Measurements from ENCODE around the gene SBK3.

SBK3 gene

DNA sequence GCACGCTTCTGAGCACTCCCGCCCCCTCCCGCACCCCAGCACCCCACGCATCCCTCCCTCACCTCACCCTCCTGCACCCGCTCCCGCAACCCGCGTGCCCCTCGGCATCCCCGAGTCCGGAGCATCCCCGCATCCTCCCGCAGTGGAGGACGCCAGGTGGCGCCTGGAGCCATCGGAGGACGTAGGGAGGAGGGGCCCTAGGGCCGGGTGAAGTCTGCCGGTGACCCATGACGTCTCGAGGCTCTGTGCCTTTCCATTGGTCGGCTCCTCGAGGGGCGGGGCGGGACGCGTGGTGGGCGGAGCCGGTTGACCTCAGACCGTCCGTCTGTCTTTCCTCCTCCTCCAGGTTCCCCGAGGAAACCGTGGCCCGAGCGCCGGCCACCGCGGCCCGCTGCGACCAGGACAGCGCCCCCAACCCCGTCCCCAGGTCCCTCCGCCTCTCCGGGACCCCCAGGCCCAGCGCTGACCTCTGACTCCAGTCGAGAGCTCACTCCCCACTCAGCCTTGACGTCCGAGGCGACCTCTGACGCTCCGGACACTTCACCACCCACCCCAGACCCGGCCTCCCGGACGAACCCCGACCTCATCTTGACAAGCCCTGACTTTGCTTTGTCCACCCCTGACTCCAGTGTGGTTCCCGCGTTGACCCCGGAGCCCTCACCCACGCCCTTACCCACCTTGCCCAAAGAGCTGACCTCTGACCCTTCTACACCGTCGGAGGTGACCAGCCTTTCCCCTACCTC lies 28.3 kb downstream of the SBK3 start:
- Histone ChIP-seq H3K36me3 (ENCODE audit: control insufficient read depth in 1 of 2, insufficient read depth in 2 of 2, low read depth in 1 of 2, low read length in 2 of 2) (peaks cover 31 to 32% of the 10 kb centered on the region in 2 experiments), H2AK5ac (ENCODE audit: low read length, severe bottlenecking) (peak overlapping the region; percentile 60), H3K27ac (ENCODE audit: low read length, poor library complexity, severe bottlenecking) (no peak overlapping the region), H3K4ac (ENCODE audit: low read depth in 1 of 2, low read length in 2 of 2) (peak overlapping the region in 1 of 2 experiments; percentile 43), H2AFZ (ENCODE audit: low read depth, low read length) (peak overlapping the region; percentile 55), H2BK5ac (ENCODE audit: low read depth, low read length, poor library complexity, severe bottlenecking) (no peak overlapping the region), H3K23ac (ENCODE audit: low read length in 2 of 2) (no peak overlapping the region), H4K91ac (ENCODE audit: low read length) (no peak overlapping the region), H2BK12ac (ENCODE audit: low read length in 2 of 2) (peak overlapping the region in 1 of 2 experiments; percentile 49), H3K4me3 (ENCODE audit: insufficient read depth in 1 of 2, low read depth in 1 of 2, low read length in 2 of 2) (peak overlapping the region in 1 of 2 experiments; percentile 37), H3K18ac (ENCODE audit: low read depth in 1 of 2, low read length in 2 of 2) (peak overlapping the region; percentile 1 to 40), H3K9me3 (ENCODE audit: control insufficient read depth, low read length) (no peaks in the 10 kb centered on the region), H3K4me2 (ENCODE audit: low read length, poor library complexity, severe bottlenecking) (peak overlapping the region; percentile 64), H3K79me1 (replicated peaks; ENCODE audit: low read length, poor library complexity, severe bottlenecking) (no peaks in the 10 kb centered on the region), H4K8ac (ENCODE audit: low read length) (peak overlapping the region; percentile 83), H3K27me3 (ENCODE audit: control insufficient read depth in 1 of 2, insufficient read depth in 1 of 2, low read length in 2 of 2) (no peaks in the 10 kb centered on the region), H3K14ac (ENCODE audit: low read length in 2 of 2) (no peak overlapping the region), H3K9ac (ENCODE audit: low read length) (peak overlapping the region; percentile 71), H2BK15ac (ENCODE audit: low read depth, poor library complexity, severe bottlenecking) (no peak overlapping the region), H2BK120ac (ENCODE audit: low read depth, low read length) (no peak overlapping the region), H3K4me1 (ENCODE audit: control insufficient read depth, insufficient read depth, low read depth, low read length) (peaks cover 6% of the 10 kb centered on the region)
- peak; percentile 91 for DNase-seq
- 22% methylated on average over 58 of the region's 61 CpGs for WGBS

DNA sequence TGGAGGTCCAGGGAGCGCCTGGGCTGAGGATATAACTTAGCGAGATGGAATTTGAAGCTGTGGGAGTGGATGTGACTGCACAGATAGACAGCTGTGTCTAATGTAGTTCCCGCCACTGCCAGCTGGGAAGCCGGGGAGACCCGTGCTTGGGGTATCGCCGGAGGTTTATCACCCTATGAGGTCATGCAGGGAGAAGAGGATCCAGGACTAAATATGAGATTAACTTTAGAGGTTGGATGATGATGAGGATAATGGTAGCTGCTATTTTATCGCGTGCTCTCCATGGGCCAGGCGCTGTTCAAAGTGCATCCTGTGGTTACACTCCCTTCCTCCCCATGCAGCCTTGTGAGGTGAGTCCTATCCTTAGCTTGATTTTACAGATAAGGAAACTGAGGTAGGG lies 37.2 kb downstream of the SBK3 start:
- no peak overlapping the region for H4K8ac ChIP-seq (ENCODE audit: low read length)
- H3K9me3 ChIP-seq (ENCODE audit: control insufficient read depth, low read length): no peaks in the 10 kb centered on the region
- no peak overlapping the region for H2AK5ac ChIP-seq (ENCODE audit: low read length, severe bottlenecking)
- WGBS: 89% methylated on average over 10 of the region's 10 CpGs
- no peak overlapping the region for H2AFZ ChIP-seq (ENCODE audit: low read depth, low read length)
- peaks cover 21 to 42% of the 10 kb centered on the region in 2 experiments for H3K36me3 ChIP-seq (ENCODE audit: control insufficient read depth in 1 of 2, insufficient read depth in 2 of 2, low read depth in 1 of 2, low read length in 2 of 2)
- H2BK12ac ChIP-seq (ENCODE audit: low read length in 2 of 2): no peak overlapping the region
- H3K18ac ChIP-seq (ENCODE audit: low read depth in 1 of 2, low read length in 2 of 2): no peak overlapping the region
- no peak overlapping the region for H2BK5ac ChIP-seq (ENCODE audit: low read depth, low read length, poor library complexity, severe bottlenecking)
- H3K27ac ChIP-seq (ENCODE audit: low read length, poor library complexity, severe bottlenecking): no peak overlapping the region
- H3K4ac ChIP-seq (ENCODE audit: low read depth in 1 of 2, low read length in 2 of 2): no peak overlapping the region
- H2BK120ac ChIP-seq (ENCODE audit: low read depth, low read length): no peak overlapping the region
- H3K4me2 ChIP-seq (ENCODE audit: low read length, poor library complexity, severe bottlenecking): no peak overlapping the region
- H4K91ac ChIP-seq (ENCODE audit: low read length): no peak overlapping the region
- peaks cover 2% of the 10 kb centered on the region for H3K79me1 ChIP-seq (replicated peaks; ENCODE audit: low read length, poor library complexity, severe bottlenecking)
- DNase-seq: no peak
- no peaks in the 10 kb centered on the region for H3K27me3 ChIP-seq (ENCODE audit: control insufficient read depth in 1 of 2, insufficient read depth in 1 of 2, low read length in 2 of 2)
- no peak overlapping the region for H3K23ac ChIP-seq (ENCODE audit: low read length in 2 of 2)
- H3K4me3 ChIP-seq (ENCODE audit: insufficient read depth in 1 of 2, low read depth in 1 of 2, low read length in 2 of 2): no peak overlapping the region
- H3K9ac ChIP-seq (ENCODE audit: low read length): no peak overlapping the region
- no peak overlapping the region for H2BK15ac ChIP-seq (ENCODE audit: low read depth, poor library complexity, severe bottlenecking)
- H3K14ac ChIP-seq (ENCODE audit: low read length in 2 of 2): no peak overlapping the region
- H3K4me1 ChIP-seq (ENCODE audit: control insufficient read depth, insufficient read depth, low read depth, low read length): peaks cover 4% of the 10 kb centered on the region

GRCh38 chr19:55504981-55505380 lies 40.4 kb downstream of the SBK3 start:
- Histone ChIP-seq H3K27me3 (ENCODE audit: control insufficient read depth in 1 of 2, insufficient read depth in 1 of 2, low read length in 2 of 2) (no peaks in the 10 kb centered on the region), H2BK15ac (ENCODE audit: low read depth, poor library complexity, severe bottlenecking) (no peak overlapping the region), H2BK5ac (ENCODE audit: low read depth, low read length, poor library complexity, severe bottlenecking) (no peak overlapping the region), H2AFZ (ENCODE audit: low read depth, low read length) (no peak overlapping the region), H3K36me3 (ENCODE audit: control insufficient read depth in 1 of 2, insufficient read depth in 2 of 2, low read depth in 1 of 2, low read length in 2 of 2) (peaks cover 31 to 56% of the 10 kb centered on the region in 2 experiments), H3K4me3 (ENCODE audit: insufficient read depth in 1 of 2, low read depth in 1 of 2, low read length in 2 of 2) (no peak overlapping the region), H2BK12ac (ENCODE audit: low read length in 2 of 2) (no peak overlapping the region), H3K9me3 (ENCODE audit: control insufficient read depth, low read length) (no peaks in the 10 kb centered on the region), H4K8ac (ENCODE audit: low read length) (no peak overlapping the region), H3K4me2 (ENCODE audit: low read length, poor library complexity, severe bottlenecking) (no peak overlapping the region), H3K23ac (ENCODE audit: low read length in 2 of 2) (no peak overlapping the region), H3K4ac (ENCODE audit: low read depth in 1 of 2, low read length in 2 of 2) (no peak overlapping the region), H3K79me1 (replicated peaks; ENCODE audit: low read length, poor library complexity, severe bottlenecking) (no peaks in the 10 kb centered on the region), H2BK120ac (ENCODE audit: low read depth, low read length) (no peak overlapping the region), H3K9ac (ENCODE audit: low read length) (no peak overlapping the region), H3K4me1 (ENCODE audit: control insufficient read depth, insufficient read depth, low read depth, low read length) (peaks cover 4% of the 10 kb centered on the region), H3K18ac (ENCODE audit: low read depth in 1 of 2, low read length in 2 of 2) (no peak overlapping the region), H3K27ac (ENCODE audit: low read length, poor library complexity, severe bottlenecking) (no peak overlapping the region), H2AK5ac (ENCODE audit: low read length, severe bottlenecking) (no peak overlapping the region), H4K91ac (ENCODE audit: low read length) (no peak overlapping the region), H3K14ac (ENCODE audit: low read length in 2 of 2) (no peak overlapping the region)
- no peak for DNase-seq
- 83% methylated on average over 11 of the region's 11 CpGs for WGBS

GRCh38 chr19:55504252-55504603 lies 41.1 kb downstream of the SBK3 start:
- Histone ChIP-seq H2BK15ac (ENCODE audit: low read depth, poor library complexity, severe bottlenecking) (no peak overlapping the region), H3K4me1 (ENCODE audit: control insufficient read depth, insufficient read depth, low read depth, low read length) (peaks cover 4% of the 10 kb centered on the region), H3K27me3 (ENCODE audit: control insufficient read depth in 1 of 2, insufficient read depth in 1 of 2, low read length in 2 of 2) (no peaks in the 10 kb centered on the region), H2BK12ac (ENCODE audit: low read length in 2 of 2) (no peak overlapping the region), H4K91ac (ENCODE audit: low read length) (no peak overlapping the region), H2BK5ac (ENCODE audit: low read depth, low read length, poor library complexity, severe bottlenecking) (no peak overlapping the region), H3K23ac (ENCODE audit: low read length in 2 of 2) (no peak overlapping the region), H3K79me1 (replicated peaks; ENCODE audit: low read length, poor library complexity, severe bottlenecking) (no peaks in the 10 kb centered on the region), H3K14ac (ENCODE audit: low read length in 2 of 2) (no peak overlapping the region), H2AK5ac (ENCODE audit: low read length, severe bottlenecking) (no peak overlapping the region), H3K4me2 (ENCODE audit: low read length, poor library complexity, severe bottlenecking) (peak overlapping the region; percentile 43), H3K36me3 (ENCODE audit: control insufficient read depth in 1 of 2, insufficient read depth in 2 of 2, low read depth in 1 of 2, low read length in 2 of 2) (peaks cover 35 to 62% of the 10 kb centered on the region in 2 experiments), H4K8ac (ENCODE audit: low read length) (no peak overlapping the region), H3K4ac (ENCODE audit: low read depth in 1 of 2, low read length in 2 of 2) (no peak overlapping the region), H2BK120ac (ENCODE audit: low read depth, low read length) (no peak overlapping the region), H3K4me3 (ENCODE audit: insufficient read depth in 1 of 2, low read depth in 1 of 2, low read length in 2 of 2) (peak overlapping the region in 1 of 2 experiments; percentile 75), H3K9me3 (ENCODE audit: control insufficient read depth, low read length) (no peaks in the 10 kb centered on the region), H2AFZ (ENCODE audit: low read depth, low read length) (no peak overlapping the region), H3K27ac (ENCODE audit: low read length, poor library complexity, severe bottlenecking) (no peak overlapping the region), H3K9ac (ENCODE audit: low read length) (peak overlapping the region; percentile 69), H3K18ac (ENCODE audit: low read depth in 1 of 2, low read length in 2 of 2) (no peak overlapping the region)
- WGBS: 34% methylated on average over 12 of the region's 13 CpGs
- DNase-seq: no peak
